Brain microvascular endothelial cell (primary cell): ENCODE data around the gene STARD3.

Experiments used
- DNase-seq: peaks from one replicate; pipeline ENCODE4 v3.0.0-alpha.2; 2020
- H3K27ac ChIP-seq: fragments of 250-450 bp; sonication (Bioruptor Pico); 2 replicates; pipeline ENCODE4 v1.5.1; 2020; ENCODE audit warnings: mild to moderate bottlenecking, moderate library complexity
- H3K27me3 ChIP-seq: fragments of 250-450 bp; sonication (Bioruptor Pico); replicated peaks from 2 replicates; pipeline ENCODE4 v1.5.1; 2020; ENCODE audit warnings: mild to moderate bottlenecking
- H3K36me3 ChIP-seq: fragments of 250-450 bp; sonication (Bioruptor Pico); replicated peaks from 2 replicates; pipeline ENCODE4 v1.5.1; 2020; ENCODE audit warnings: mild to moderate bottlenecking
- H3K4me3 ChIP-seq: 2 replicates; pipeline ENCODE4 v1.5.1; 2011; ENCODE audit warnings: low read depth, mild to moderate bottlenecking, control low read depth, low read length, moderate library complexity
- in situ Hi-C: cut with HindIII; loops from 2 replicates; pipeline ENCODE4 v1.10.0; 2017; ENCODE audit warnings: low sequenced_read_pairs, low pct_ligation_motif_present
- TF ChIP-seq, protein P1 (sequence below): IDR thresholded peaks from 2 replicates; pipeline ENCODE4 v1.5.1; 2011; ENCODE audit warnings: low read depth, mild to moderate bottlenecking, moderate library complexity, low read length, control low read depth, inconsistent platforms; ENCODE audit errors: missing control alignments

STARD3 gene

DNA sequence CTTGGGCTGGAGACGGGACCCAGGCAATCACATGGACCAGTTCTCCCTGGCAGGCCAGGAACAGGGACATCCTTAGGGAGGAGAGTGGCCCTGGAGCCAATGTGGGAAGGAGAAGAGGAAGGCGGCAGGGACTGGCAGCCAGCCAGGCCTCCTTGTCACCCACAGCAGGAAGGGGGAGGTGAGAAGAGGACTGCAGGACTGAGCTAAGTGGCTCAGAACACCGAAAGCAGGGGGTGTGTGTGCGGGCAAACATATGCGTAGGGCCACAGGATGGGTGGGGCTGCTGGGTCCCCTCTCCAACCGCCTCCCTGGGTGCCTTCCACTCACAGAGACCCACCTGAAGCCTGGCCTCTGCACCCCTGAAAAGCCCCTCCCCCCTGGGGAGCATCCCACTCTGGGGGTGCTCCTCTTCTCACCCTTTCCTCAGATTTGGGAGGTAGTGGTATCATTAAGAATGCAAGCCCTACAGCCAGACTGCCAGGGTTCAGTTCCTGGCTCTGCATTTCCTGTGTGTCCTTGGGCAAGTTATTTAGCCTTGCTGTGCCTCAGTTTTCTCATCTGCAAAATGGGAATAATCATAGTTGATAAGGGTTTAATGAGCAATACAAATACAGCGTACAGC is 39.4 kb downstream of the STARD3 start:
- no peak overlapping the region for H3K4me3 ChIP-seq
- no peaks in the 10 kb centered on the region for H3K36me3 ChIP-seq
- no peaks in the 10 kb centered on the region for H3K27me3 ChIP-seq
- no peak overlapping the region for H3K27ac ChIP-seq
- in situ Hi-C loops = no loop called here
- DNase-seq = no peak
- TF ChIP-seq, protein P1, sequence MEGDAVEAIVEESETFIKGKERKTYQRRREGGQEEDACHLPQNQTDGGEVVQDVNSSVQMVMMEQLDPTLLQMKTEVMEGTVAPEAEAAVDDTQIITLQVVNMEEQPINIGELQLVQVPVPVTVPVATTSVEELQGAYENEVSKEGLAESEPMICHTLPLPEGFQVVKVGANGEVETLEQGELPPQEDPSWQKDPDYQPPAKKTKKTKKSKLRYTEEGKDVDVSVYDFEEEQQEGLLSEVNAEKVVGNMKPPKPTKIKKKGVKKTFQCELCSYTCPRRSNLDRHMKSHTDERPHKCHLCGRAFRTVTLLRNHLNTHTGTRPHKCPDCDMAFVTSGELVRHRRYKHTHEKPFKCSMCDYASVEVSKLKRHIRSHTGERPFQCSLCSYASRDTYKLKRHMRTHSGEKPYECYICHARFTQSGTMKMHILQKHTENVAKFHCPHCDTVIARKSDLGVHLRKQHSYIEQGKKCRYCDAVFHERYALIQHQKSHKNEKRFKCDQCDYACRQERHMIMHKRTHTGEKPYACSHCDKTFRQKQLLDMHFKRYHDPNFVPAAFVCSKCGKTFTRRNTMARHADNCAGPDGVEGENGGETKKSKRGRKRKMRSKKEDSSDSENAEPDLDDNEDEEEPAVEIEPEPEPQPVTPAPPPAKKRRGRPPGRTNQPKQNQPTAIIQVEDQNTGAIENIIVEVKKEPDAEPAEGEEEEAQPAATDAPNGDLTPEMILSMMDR = no peak

DNA sequence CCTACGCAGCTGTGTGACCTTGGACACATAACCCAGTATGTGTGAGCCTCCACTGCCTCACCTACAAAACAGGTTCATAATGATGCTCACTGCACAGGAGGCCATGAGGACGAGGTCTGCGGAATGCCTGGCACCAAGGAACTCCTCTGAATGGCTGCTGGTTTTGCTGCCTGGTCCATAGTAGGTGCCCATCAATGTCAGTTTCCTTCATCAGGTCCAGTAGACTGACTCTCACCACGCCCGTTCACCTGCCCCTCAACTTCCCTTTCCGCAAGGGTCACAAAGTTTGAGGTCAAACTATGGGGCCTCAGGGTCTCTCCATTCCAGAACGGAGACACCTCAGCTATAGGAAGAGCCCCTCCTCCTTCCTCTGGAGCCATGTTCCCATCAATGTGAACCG is 40.1 kb downstream of the STARD3 start:
- no peaks in the 10 kb centered on the region for H3K27me3 ChIP-seq
- no peak for DNase-seq
- TF ChIP-seq, protein P1 = no peak
- no peak overlapping the region for H3K4me3 ChIP-seq
- no peaks in the 10 kb centered on the region for H3K36me3 ChIP-seq
- in situ Hi-C loops = no loop called here
- H3K27ac ChIP-seq = no peak overlapping the region

DNA sequence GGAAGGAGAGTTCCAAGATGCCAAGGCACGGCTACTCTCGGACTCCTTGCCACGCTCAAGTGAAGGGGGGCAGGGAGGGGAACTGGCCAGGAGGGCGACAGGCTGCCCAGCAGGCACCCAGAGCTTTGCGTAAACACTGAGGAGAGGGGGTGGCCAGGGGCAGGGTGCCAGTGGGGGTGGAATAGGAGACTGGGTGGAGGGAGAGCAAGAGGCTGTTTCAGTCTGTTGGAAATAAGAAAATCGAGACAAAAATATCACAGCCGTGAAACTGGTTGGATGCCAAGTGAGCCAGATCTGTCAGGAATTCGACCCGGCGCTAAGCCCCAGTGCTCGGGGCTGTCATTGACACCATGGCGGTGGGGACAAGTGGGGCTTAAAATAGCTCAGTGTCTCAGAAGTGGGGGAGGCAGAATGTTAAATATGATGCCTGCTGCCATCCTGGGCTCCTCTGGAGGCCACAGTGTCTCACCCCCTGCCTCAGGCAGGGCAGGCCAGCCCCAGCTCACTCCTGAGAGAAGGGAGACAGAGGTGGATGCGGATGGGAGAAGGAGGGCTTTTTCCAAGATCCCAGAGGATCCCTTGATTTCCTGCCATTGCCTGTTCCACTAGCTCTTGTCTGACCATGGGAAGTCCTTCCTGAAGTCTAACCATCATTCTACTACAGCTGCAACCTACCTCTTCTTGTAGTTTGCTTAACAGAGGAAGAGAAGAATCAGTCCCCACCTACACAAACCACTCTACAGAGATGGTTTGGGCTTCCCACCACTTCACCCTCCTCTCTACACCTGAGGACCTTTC is 40.8 kb downstream of the STARD3 start:
- no peak for DNase-seq
- no peak overlapping the region for H3K4me3 ChIP-seq
- H3K27me3 ChIP-seq = no peaks in the 10 kb centered on the region
- H3K36me3 ChIP-seq = no peaks in the 10 kb centered on the region
- in situ Hi-C loops = no loop called here
- TF ChIP-seq, protein P1 = no peak
- H3K27ac ChIP-seq = no peak overlapping the region

DNA sequence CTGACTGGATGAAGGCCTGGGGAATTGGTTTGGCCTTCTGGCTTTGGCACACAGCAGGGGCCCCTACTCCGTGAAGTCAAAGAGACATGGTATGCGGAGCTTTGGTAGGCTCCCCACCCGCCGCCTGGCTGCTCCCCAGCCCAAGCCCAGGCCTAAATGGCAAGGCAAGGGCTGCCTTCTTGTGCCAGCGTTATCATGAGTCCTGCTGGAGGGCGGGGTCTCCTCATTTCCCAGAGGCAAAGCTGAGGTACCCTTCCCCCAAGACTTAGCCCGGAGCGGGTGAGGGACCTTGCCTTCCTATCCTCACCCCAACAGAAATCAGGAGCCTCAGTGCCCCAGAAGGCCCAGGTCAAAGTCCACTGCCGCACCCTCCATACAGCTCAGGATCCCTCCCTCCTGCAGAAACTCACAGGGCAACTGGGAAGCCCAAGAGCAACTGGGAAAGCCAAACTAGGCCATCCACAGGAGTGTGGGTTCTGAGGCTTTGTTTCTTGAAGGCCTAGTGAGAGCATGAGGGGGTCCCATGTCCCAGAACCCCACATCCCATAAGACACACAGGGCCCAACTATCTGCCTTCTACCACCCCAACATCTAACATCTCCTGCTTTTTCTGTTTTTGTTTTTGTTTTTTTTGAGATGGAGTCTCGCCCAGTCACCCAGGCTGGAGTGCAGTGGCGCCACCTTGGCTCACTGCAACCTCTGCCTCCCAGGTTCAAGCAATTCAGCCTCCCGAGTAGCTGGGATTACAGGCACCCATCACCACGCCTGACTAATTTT is 41.6 kb downstream of the STARD3 start:
- TF ChIP-seq, protein P1 = no peak
- Histone ChIP-seq H3K27ac (no peak overlapping the region), H3K36me3 (no peaks in the 10 kb centered on the region), H3K4me3 (no peak overlapping the region), H3K27me3 (no peaks in the 10 kb centered on the region)
- in situ Hi-C loops = no loop called here
- DNase-seq = no peak

DNA sequence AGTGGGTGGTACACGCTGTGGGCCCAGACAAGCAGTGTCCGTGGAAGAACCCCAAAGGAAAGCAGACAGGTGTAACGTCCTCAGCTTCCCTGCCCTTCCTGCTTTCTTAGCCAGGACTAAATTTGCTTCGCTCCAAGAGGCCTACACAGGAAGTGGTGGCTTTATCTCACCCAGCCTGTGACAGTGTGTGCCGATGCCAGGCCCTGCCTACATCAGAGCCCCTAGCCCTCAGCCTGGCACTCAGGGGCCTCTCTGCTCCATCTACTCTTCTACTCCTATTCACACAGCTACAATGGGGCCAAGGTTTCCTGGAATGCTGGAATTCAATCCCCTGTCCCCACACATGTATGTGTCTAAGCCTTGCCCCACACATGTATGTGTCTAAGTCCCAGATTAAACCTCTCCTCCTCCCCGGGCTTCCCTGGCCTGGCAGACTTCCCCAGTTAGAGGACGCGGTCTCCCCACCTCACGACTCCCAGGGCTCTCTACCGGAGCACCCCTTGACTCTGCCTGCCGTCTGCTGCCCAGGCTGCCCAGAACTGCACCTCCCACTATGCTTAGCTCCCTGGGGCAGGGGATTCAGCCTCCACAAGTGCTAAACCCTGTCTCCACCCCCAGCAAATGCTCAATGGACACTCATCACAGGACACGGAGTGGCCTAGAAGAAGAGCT is 42.7 kb downstream of the STARD3 start:
- in situ Hi-C loops = no loop called here
- H3K27me3 ChIP-seq = no peaks in the 10 kb centered on the region
- H3K36me3 ChIP-seq = no peaks in the 10 kb centered on the region
- TF ChIP-seq, protein P1 = no peak
- no peak overlapping the region for H3K4me3 ChIP-seq
- no peak for DNase-seq
- H3K27ac ChIP-seq = no peak overlapping the region
